Measurements from ENCODE around the gene OTUD5.
"Not testable (repeated sequence)": the region's sequence is repeated elsewhere in the genome, so short reads cannot be mapped to it uniquely, and the experiment has no call there.

The OTUD5 gene

GRCh38 chrX:48957477-48957826 lies at the start of gene OTUD5:
Gene OTUD5 (minus strand): TSS chrX:48957607. CDS start chrX:48957570, 37 bp downstream.
- peak; percentile 51 for DNase-seq (ENCODE audit: low read depth, low spot score)

GRCh38 chrX:49003696-49004095 lies 46.3 kb upstream of the OTUD5 start:
- no peak for DNase-seq (ENCODE audit: low read depth, low spot score)

- DNase-seq (ENCODE audit: low read depth, low spot score), result peak; percentile 37
Observed at GRCh38 chrX:49002091-49002935, 44.9 kb upstream of the OTUD5 start, which contains the start of gene GRIPAP1. Gene GRIPAP1 (minus strand): TSS chrX:49002264. CDS start chrX:49002229, 35 bp downstream.

GRCh38 chrX:49001521-49002090 lies 44.2 kb upstream of the OTUD5 start:
- DNase-seq (ENCODE audit: low read depth, low spot score), result peak; percentile 6

GRCh38 chrX:49000636-49001035 lies 43.2 kb upstream of the OTUD5 start:
- no peak for DNase-seq (ENCODE audit: low read depth, low spot score)

- no peak for DNase-seq (ENCODE audit: low read depth, low spot score)
Observed at GRCh38 chrX:48999030-48999429, 41.6 kb upstream of the OTUD5 start.

GRCh38 chrX:48998391-48998790 lies 41.0 kb upstream of the OTUD5 start:
- DNase-seq (ENCODE audit: low read depth, low spot score), result no peak

GRCh38 chrX:48997865-48998264 lies 40.5 kb upstream of the OTUD5 start:
- DNase-seq (ENCODE audit: low read depth, low spot score), result no peak

- no peak for DNase-seq (ENCODE audit: low read depth, low spot score)
Observed at GRCh38 chrX:48997455-48997854, 40.0 kb upstream of the OTUD5 start.

- no peak for DNase-seq (ENCODE audit: low read depth, low spot score)
Observed at GRCh38 chrX:48996969-48997368, 39.6 kb upstream of the OTUD5 start.

GRCh38 chrX:48992341-48992740 lies 34.9 kb upstream of the OTUD5 start:
- no peak for DNase-seq (ENCODE audit: low read depth, low spot score)

GRCh38 chrX:48989483-48989882 lies 32.1 kb upstream of the OTUD5 start:
- DNase-seq (ENCODE audit: low read depth, low spot score), result no peak

GRCh38 chrX:48983896-48984295 lies 26.5 kb upstream of the OTUD5 start:
- DNase-seq (ENCODE audit: low read depth, low spot score), result no peak

GRCh38 chrX:48983081-48983480 lies 25.7 kb upstream of the OTUD5 start:
- no peak for DNase-seq (ENCODE audit: low read depth, low spot score)

- no peak for DNase-seq (ENCODE audit: low read depth, low spot score)
Observed at GRCh38 chrX:48981178-48981577, 23.8 kb upstream of the OTUD5 start.

- DNase-seq (ENCODE audit: low read depth, low spot score), result not testable (repeated sequence)
Observed at GRCh38 chrX:48980341-48980740, 22.9 kb upstream of the OTUD5 start.

GRCh38 chrX:48978226-48978625 lies 20.8 kb upstream of the OTUD5 start:
- DNase-seq (ENCODE audit: low read depth, low spot score), result no peak

- DNase-seq (ENCODE audit: low read depth, low spot score), result no peak
Observed at GRCh38 chrX:48976086-48976485, 18.7 kb upstream of the OTUD5 start.

- no peak for DNase-seq (ENCODE audit: low read depth, low spot score)
Observed at GRCh38 chrX:48975541-48975940, 18.1 kb upstream of the OTUD5 start.

- no peak for DNase-seq (ENCODE audit: low read depth, low spot score)
Observed at GRCh38 chrX:48975041-48975440, 17.6 kb upstream of the OTUD5 start.

GRCh38 chrX:48974574-48974973 lies 17.2 kb upstream of the OTUD5 start:
- DNase-seq (ENCODE audit: low read depth, low spot score), result no peak

- DNase-seq (ENCODE audit: low read depth, low spot score), result no peak
Observed at GRCh38 chrX:48974033-48974432, 16.6 kb upstream of the OTUD5 start.

All from activated naive CD8-positive, alpha-beta T cell treated with anti-CD3 and anti-CD28 coated beads, Interleukin-2, amount 50 U/mL, for 16 hours (primary cell).